ENCODE data around the gene ECI1. TPM values are rescaled to one million over a fixed set of nuclear protein-coding genes. Genes with fewer than 3 reads are reported as not detected.

Gene ECI1
- total and polyA plus RNA-seq, 4 donors = 35.0 to 87.1 (median 63.5) TPM

GRCh38 chr16:2200313-2200712 is 51.1 kb downstream of the ECI1 start:
- Histone ChIP-seq H3K9me3 (ENCODE audit: control insufficient read depth in 4 of 4, insufficient read depth in 3 of 4, low read length in 3 of 4) (no peaks in the 10 kb centered on the region), H3K4me1 (ENCODE audit: control insufficient read depth in 5 of 5, insufficient read depth in 5 of 5, low read length in 5 of 5) (peaks cover 0 to 9% (median 5%) of the 10 kb centered on the region in 5 donors), H3K27ac (ENCODE audit: low read depth in 1 of 2, low read length in 1 of 2) (no peak overlapping the region), H3K27me3 (ENCODE audit: control insufficient read depth in 3 of 3, insufficient read depth in 3 of 3, low read length in 2 of 3) (peaks cover 0 to 31% (median 14%) of the 10 kb centered on the region in 3 donors), H3K9ac (ENCODE audit: insufficient read depth in 1 of 2, low read length in 2 of 2) (no peak overlapping the region), H3K4me3 (no peak overlapping the region), H3K36me3 (ENCODE audit: control insufficient read depth in 4 of 4, insufficient read depth in 4 of 4, low read length in 4 of 4) (no peaks in the 10 kb centered on the region)
- WGBS, 2 donors = 88 to 91% methylated on average over 6 of the region's 6 CpGs
- DNase-seq = no peak
- no peak for TF ChIP-seq CTCF (IDR thresholded peaks at IDR 0.05; ENCODE audit: control extremely low read depth, extremely low read depth)
- no peak for ATAC-seq (ENCODE audit: insufficient read depth, low FRiP score)

- H3K9ac ChIP-seq (ENCODE audit: insufficient read depth in 1 of 2, low read length in 2 of 2) = no peak overlapping the region
- DNase-seq = no peak
- no peak for TF ChIP-seq CTCF (IDR thresholded peaks at IDR 0.05; ENCODE audit: control extremely low read depth, extremely low read depth)
- H3K27ac ChIP-seq (ENCODE audit: low read depth in 1 of 2, low read length in 1 of 2) = no peak overlapping the region
- peaks cover 0 to 36% (median 21%) of the 10 kb centered on the region in 3 donors for H3K27me3 ChIP-seq (ENCODE audit: control insufficient read depth in 3 of 3, insufficient read depth in 3 of 3, low read length in 2 of 3)
- WGBS, 2 donors = 68 to 73% methylated on average over 14 of the region's 14 CpGs
- H3K4me1 ChIP-seq (ENCODE audit: control insufficient read depth in 5 of 5, insufficient read depth in 5 of 5, low read length in 5 of 5) = peaks cover 0 to 8% (median 5%) of the 10 kb centered on the region in 5 donors
- ATAC-seq (ENCODE audit: insufficient read depth, low FRiP score) = no peak
- H3K9me3 ChIP-seq (ENCODE audit: control insufficient read depth in 4 of 4, insufficient read depth in 3 of 4, low read length in 3 of 4) = no peaks in the 10 kb centered on the region
- no peaks in the 10 kb centered on the region for H3K36me3 ChIP-seq (ENCODE audit: control insufficient read depth in 4 of 4, insufficient read depth in 4 of 4, low read length in 4 of 4)
- no peak overlapping the region for H3K4me3 ChIP-seq
These were observed 51.7 kb downstream of the ECI1 start for GRCh38 chr16:2199621-2200139.

DNA sequence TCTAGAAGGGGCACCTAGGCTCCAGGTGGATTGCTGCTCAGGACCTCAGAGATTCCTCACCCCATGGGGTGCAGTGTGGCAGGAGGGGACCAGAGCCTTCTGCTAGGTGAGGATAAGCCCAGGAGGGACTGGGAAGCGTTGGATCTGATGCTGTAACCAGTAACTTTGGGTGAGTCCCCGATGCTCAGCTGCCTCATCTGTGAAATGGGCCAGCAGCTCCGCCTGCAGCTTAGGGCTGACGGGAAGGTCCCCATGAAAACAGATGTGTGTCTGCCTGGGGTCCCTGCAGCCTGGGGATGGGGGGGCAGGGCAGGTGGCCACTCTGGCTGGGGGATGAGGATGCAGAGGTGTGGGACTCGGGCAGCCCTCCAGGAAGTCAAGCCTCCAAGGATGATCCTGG is 52.3 kb downstream of the ECI1 start:
- ATAC-seq (ENCODE audit: insufficient read depth, low FRiP score) (no peak), DNase-seq (no peak)
- Histone ChIP-seq H3K27me3 (ENCODE audit: control insufficient read depth in 3 of 3, insufficient read depth in 3 of 3, low read length in 2 of 3) (peaks cover 0 to 42% (median 21%) of the 10 kb centered on the region in 3 donors), H3K9me3 (ENCODE audit: control insufficient read depth in 4 of 4, insufficient read depth in 3 of 4, low read length in 3 of 4) (no peaks in the 10 kb centered on the region), H3K9ac (ENCODE audit: insufficient read depth in 1 of 2, low read length in 2 of 2) (no peak overlapping the region), H3K4me3 (no peak overlapping the region), H3K4me1 (ENCODE audit: control insufficient read depth in 5 of 5, insufficient read depth in 5 of 5, low read length in 5 of 5) (peaks cover 0 to 8% (median 4%) of the 10 kb centered on the region in 5 donors), H3K27ac (ENCODE audit: low read depth in 1 of 2, low read length in 1 of 2) (no peak overlapping the region), H3K36me3 (ENCODE audit: control insufficient read depth in 4 of 4, insufficient read depth in 4 of 4, low read length in 4 of 4) (no peaks in the 10 kb centered on the region)
- TF ChIP-seq CTCF (IDR thresholded peaks at IDR 0.05; ENCODE audit: control extremely low read depth, extremely low read depth) = no peak
- WGBS, 2 donors = 78 to 80% methylated on average over 5 of the region's 5 CpGs

GRCh38 chr16:2198283-2198682 is 53.1 kb downstream of the ECI1 start:
- no peak for TF ChIP-seq CTCF (IDR thresholded peaks at IDR 0.05; ENCODE audit: control extremely low read depth, extremely low read depth)
- Histone ChIP-seq H3K9me3 (ENCODE audit: control insufficient read depth in 4 of 4, insufficient read depth in 3 of 4, low read length in 3 of 4) (no peaks in the 10 kb centered on the region), H3K4me1 (ENCODE audit: control insufficient read depth in 5 of 5, insufficient read depth in 5 of 5, low read length in 5 of 5) (peaks cover 0 to 8% (median 4%) of the 10 kb centered on the region in 5 donors), H3K27ac (ENCODE audit: low read depth in 1 of 2, low read length in 1 of 2) (no peak overlapping the region), H3K36me3 (ENCODE audit: control insufficient read depth in 4 of 4, insufficient read depth in 4 of 4, low read length in 4 of 4) (no peaks in the 10 kb centered on the region), H3K9ac (ENCODE audit: insufficient read depth in 1 of 2, low read length in 2 of 2) (no peak overlapping the region), H3K4me3 (no peak overlapping the region), H3K27me3 (ENCODE audit: control insufficient read depth in 3 of 3, insufficient read depth in 3 of 3, low read length in 2 of 3) (peaks cover 0 to 47% (median 21%) of the 10 kb centered on the region in 3 donors)
- DNase-seq (no peak), ATAC-seq (ENCODE audit: insufficient read depth, low FRiP score) (no peak)
- WGBS, 2 donors = 70 to 75% methylated on average over 4 of the region's 4 CpGs
